K562 treated with DMSO at 1 percent for 12 hours (cell line): ENCODE measurements around the gene PRKG2. TPM values are rescaled to one million over a fixed set of nuclear protein-coding genes. Genes with fewer than 3 reads are reported as not detected.

Experiments
- total RNA-seq: library from RNA; unstranded; fragments of 300-600 nt; gene quantifications from 2 replicates; pipeline ENCODE4 v1.2.3, GENCODE V29; 2022; ENCODE audit not compliant: insufficient read depth

Gene PRKG2, protein sequence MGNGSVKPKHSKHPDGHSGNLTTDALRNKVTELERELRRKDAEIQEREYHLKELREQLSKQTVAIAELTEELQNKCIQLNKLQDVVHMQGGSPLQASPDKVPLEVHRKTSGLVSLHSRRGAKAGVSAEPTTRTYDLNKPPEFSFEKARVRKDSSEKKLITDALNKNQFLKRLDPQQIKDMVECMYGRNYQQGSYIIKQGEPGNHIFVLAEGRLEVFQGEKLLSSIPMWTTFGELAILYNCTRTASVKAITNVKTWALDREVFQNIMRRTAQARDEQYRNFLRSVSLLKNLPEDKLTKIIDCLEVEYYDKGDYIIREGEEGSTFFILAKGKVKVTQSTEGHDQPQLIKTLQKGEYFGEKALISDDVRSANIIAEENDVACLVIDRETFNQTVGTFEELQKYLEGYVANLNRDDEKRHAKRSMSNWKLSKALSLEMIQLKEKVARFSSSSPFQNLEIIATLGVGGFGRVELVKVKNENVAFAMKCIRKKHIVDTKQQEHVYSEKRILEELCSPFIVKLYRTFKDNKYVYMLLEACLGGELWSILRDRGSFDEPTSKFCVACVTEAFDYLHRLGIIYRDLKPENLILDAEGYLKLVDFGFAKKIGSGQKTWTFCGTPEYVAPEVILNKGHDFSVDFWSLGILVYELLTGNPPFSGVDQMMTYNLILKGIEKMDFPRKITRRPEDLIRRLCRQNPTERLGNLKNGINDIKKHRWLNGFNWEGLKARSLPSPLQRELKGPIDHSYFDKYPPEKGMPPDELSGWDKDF
- total RNA-seq = 0.45 and 0.53 TPM in 2 replicates

GRCh38 chr4:81214881-81215868, at the start of gene PRKG2:
Gene PRKG2 (minus strand): TSS chr4:81215222. CDS start chr4:81205047, 10,175 bp downstream.

Other genes with a start within 250 kb of the PRKG2 start
- gene BMP3, start 184.5 kb downstream of the PRKG2 start, total RNA-seq = not detected in 2 replicates